Stimulated activated naive CD8-positive, alpha-beta T cell treated with anti-CD3 and anti-CD28 coated beads, Interleukin-15, Interleukin-2, amounts not matched to agents 100 U/mL and 50 U/mL, for 24 hours (primary cell): ENCODE measurements around the gene SMCP.
A peak's percentile ranks its signal among the peaks of the same experiment; 100 is the strongest.

Experiments used
- ATAC-seq: fragments of 150-1000 bp; cut with Tn5 transposase; one replicate; pipeline ENCODE4 v1.10.0; 2021
- DNase-seq: peaks from one replicate; pipeline ENCODE4 v3.0.0; 2021

Gene SMCP

DNA sequence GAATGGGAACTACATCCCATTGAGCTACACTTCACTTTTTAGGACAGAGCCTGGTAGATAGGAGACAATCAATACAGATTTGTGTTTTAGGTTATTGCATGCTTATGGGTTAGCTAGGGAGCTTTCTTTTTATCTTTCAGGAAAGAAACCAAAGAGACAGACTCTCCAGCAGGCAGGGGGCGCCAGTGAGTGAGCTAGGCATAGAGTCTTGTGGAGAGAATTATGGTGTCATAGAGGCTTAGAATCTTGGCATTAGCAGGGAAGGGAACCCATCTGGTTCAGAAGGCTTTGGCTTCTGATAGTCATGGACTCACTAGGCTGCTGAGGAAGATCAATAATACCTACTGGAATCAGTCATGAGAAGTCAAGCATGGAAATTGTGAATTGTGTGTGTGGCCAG lies at the start of gene SMCP:
Gene SMCP (plus strand): TSS at position 281 of the 400 bp plus-strand sequence. CDS start 6,101 bp downstream, outside the sequence.
- ATAC-seq, result no peak
- peak; percentile 42 for DNase-seq

GRCh38 chr1:152836870-152837269 lies 41.3 kb upstream of the SMCP start:
- ATAC-seq, result no peak

GRCh38 chr1:152842556-152842955 lies 35.6 kb upstream of the SMCP start, which contains the start of gene LCE6A:
LCE6A (plus strand) TSS chr1:152842856; CDS start chr1:152843521, 665 bp downstream.
- no peak for DNase-seq
- ATAC-seq, result no peak

More at GRCh38 chr1:152836870-152837269, 41.3 kb upstream of the SMCP start:
- DNase-seq, result no peak

- ATAC-seq, result no peak
- DNase-seq, result no peak
These were observed 22.5 kb upstream of the SMCP start for GRCh38 chr1:152855661-152856060.

DNA sequence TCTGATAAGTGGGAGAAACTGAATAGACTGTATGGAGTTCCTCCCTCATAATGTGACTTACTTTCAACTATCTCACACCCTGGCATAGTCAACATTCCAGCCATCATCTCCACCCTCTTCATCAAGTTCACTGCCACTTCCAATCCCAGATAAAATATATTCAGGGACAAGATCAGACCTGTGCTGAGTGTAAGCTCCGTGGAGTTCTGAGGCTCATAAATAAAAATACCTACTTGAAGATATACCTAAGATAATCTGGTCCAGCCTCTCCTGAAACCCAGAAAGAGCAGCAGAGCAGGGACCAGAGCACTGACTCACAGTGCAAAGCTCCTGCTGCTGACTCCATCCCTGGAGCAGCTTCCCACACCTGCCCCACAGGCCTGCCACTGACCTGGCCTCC lies 20.1 kb upstream of the SMCP start:
- DNase-seq (no peak), ATAC-seq (no peak)

DNA sequence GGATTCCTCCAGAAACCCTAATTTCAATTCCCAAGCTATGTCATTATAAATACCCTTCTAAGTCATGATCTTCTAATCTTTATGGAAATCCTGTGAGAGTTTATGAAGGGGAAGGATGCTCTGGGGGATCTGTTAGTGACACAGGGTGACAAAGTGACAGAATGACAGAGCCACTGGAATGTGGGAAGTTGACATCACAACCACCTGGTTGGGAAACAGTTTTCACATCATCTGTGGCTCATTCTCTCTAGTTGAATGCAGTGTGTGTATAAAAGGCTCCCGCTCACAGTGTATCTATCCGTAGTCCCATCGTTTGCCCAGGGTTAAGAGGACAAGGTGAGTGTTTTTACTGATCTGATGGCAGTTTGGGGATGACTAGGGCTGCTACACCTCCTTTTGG lies 18.4 kb upstream of the SMCP start, which contains the start of gene LCE7A:
Gene LCE7A (plus strand): TSS at position 301 of the 400 bp plus-strand sequence. CDS start 702 bp downstream, outside the sequence.
- DNase-seq (no peak), ATAC-seq (no peak)

DNA sequence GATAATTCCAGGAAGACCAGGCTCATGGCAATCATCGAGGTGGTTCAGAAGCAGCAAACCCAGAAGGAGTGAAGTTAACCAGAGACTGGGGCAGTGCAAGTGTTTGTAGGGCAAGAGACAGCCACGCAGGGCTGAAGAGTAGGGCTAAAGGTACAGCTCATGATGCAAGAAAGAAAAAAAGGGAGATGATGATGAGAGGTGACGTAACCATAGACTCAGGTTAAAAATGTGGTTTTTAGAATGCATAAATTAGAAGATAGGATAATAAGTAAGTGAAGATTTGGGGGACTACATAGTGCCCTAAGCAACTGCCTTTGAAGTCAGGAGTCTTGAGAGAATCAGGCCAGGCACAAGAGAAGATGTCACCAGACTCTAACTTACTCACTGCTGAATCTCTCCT lies 18.0 kb upstream of the SMCP start:
- DNase-seq, result no peak
- no peak for ATAC-seq

DNA sequence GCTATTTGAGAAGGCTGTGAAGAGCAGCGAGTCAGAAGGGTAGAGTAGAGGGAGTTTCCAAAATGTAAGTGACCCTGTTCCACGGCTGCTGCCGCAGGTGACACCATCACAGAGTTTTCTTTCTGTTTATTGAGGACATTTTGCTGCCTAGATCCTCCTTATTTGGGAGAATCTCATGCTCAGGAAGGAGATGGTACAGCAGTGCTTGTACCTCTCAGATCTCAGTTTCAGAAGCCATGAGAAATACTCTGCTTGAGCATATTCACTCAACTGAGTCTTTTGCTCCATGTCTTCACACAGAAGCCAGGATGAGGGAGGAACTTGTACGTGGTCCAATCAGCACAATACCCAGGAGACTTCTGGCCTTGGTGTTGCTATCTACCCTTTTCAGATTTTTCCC lies 16.7 kb upstream of the SMCP start:
- DNase-seq (no peak), ATAC-seq (no peak)

- no peak for DNase-seq
- no peak for ATAC-seq
These were observed 13.7 kb upstream of the SMCP start for GRCh38 chr1:152864443-152864842.

GRCh38 chr1:152866321-152866720 lies 11.8 kb upstream of the SMCP start:
- no peak for DNase-seq
- no peak for ATAC-seq

DNA sequence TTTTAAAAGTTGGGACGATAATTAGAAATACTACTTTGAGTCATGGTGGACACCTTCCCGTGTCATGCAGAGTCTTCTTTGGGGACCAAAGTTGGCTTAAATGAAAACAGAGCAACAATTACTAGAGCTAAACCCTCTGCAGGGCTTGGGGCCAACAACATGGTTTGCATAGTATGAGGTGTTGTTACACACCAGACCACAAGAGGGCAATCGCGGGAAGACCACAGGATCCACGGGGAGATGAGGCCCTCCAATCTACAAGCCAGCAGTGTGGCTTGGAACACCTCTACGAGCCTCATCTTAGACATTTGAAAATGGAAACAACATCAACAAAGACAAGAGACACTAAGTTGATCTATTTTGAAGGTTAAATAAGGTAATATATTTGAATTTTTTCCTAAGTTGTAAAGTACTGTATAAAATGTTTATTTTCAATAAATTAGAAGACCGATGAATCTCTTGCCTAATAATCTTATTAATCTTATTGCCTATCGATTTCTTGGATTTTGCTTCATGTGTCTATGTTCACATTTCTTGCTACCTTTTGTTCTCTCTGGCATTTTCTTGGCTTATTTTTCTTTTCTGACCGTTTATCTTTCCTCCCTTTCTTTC lies 8.2 kb upstream of the SMCP start:
- DNase-seq (peak; percentile 67), ATAC-seq (no peak)

- DNase-seq (no peak), ATAC-seq (no peak)
These were observed 7.0 kb upstream of the SMCP start for GRCh38 chr1:152870831-152871730.

GRCh38 chr1:152871731-152872126 lies 6.4 kb upstream of the SMCP start:
- DNase-seq (no peak), ATAC-seq (no peak)

GRCh38 chr1:152873495-152873894 lies 4.6 kb upstream of the SMCP start:
- DNase-seq, result no peak
- no peak for ATAC-seq

DNA sequence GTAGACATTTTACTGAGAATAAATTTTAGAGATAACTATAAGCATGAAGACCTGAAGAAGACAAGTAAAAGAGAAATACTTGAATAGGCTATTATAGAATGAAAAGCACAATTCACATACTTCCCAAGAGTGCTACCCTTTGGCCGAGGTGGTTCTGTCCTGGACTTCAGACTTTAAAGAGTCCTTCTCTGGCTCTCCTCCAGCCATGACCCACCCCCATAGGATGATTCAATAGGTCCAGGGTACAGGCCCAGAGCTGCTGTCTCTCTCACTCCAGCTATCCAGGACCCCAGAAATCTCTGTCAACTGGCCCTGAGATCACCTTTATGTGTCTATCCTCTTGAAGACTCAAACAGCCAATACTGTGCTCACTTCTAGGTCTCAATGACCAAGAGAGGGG lies 1.3 kb upstream of the SMCP start:
- no peak for ATAC-seq

DNA sequence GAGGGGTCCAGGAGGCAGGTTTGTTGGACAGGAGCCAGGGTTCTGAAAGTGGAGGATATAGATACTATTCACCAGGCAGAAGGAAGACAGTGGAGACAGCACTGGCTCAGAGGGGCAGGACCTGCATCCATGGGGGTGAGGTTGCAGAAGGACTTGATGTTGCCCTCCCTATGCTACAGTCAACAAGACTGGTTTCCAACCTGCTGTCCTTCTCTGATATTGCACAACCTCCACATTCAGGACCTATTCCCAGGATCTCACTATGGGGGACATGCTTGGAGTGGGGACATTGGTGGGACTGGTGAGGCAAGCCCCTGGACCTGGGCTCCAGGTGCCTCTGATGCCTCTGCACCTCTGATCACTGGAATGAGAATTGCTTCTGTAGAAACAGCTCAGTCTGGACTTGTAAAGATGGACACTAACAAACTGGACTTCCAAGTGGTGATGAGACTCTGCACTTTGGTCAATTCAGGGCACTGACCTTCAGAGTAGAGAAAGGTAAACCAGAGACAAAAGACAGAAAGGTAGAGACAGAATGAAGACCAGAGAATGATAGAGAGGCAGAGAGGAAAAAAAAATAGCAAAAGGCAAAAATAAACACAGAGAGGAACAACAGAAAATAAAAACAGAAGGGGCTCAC lies 1.6 kb downstream of the SMCP start:
- no peak for ATAC-seq
- DNase-seq, result no peak

More for the DNA sequence above, 1.3 kb upstream of the SMCP start:
- no peak for DNase-seq

GRCh38 chr1:152880316-152880715 lies 2.2 kb downstream of the SMCP start:
- ATAC-seq, result no peak
- DNase-seq, result no peak

DNA sequence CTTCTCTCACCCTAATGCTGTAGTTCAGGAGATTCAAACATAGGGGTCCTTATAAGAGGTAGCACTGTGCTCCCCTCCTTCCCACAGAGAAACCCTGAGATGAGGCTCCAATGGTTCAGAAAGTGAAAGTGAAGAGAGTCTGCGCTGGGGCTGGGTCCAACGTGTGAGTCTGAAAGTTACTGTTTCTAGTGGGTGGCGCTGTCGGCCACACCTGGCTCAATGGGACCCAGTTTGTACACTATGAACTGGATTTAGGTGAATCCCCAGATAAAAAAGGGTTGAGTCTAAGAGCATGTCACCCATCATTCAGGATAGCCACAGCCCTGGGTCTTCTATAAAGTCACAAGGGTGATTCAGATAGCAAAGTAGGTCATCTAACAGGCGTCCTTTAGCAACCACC lies 2.8 kb downstream of the SMCP start:
- DNase-seq, result no peak
- ATAC-seq, result no peak

DNA sequence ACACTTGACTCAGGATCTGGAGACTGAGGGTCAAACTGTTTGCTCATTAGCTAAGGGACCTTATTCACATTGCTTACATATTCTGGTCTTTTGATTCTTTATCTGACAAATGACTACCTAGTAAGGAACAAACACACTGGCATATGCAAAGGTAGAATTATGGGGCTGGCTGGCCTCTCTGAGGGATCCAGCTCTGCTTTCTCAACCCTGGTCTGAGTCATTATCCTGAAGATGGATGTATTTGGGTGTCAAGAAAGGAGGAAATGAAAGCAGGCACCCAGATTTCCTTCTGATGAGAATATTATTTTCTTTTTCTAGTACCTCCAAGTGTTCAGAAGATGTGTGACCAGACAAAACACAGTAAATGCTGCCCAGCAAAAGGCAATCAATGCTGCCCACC lies 6.0 kb downstream of the SMCP start:
- no peak for ATAC-seq
- no peak for DNase-seq

GRCh38 chr1:152884506-152884905 lies 6.4 kb downstream of the SMCP start:
- ATAC-seq (no peak), DNase-seq (no peak)

DNA sequence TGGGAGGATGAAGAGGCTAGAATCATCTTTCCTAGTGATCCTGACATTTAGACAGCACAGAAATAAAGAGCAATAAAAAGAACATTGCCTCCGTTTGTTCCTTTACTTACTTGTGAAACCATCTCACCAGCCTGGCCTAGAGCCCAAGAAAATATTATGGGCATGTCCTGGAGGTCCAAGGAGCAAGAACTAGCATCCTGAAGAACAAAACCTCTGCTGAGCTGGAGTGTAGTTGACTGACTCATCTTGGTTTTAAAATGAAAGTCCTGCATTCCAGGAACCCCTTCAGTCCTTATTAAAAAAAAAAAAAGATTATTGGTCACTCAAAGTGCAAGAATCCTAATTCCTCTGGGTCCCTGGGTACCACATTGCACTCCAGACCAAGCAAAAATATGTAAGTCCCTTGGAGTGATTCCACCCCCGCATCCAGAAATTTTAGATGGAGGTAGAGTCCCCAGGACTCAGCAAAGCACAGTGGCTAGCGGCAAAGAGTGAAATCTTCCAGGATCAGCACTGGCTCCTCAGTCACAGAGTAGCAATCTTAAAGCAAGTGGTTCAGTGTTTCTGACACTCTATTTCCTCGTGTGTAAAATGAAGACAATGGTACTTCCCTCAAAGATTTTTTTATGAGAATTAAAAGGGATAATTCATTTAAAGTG lies 7.0 kb downstream of the SMCP start:
- no peak for ATAC-seq
- DNase-seq, result no peak

- DNase-seq (no peak), ATAC-seq (no peak)
These were observed 8.0 kb downstream of the SMCP start for GRCh38 chr1:152886085-152886484.
